Vein endothelial cell (primary cell): ENCODE results near the gene FAM3B. TPM values are rescaled to one million over a fixed set of nuclear protein-coding genes. Genes with fewer than 3 reads are reported as not detected.

Experiments
- total RNA-seq: library from RNA; depleted of rRNA; stranded (reverse); fragments of >200 nt; gene quantifications from 2 replicates; pipeline ENCODE4 v1.2.3, GENCODE V29; 2012

Gene FAM3B
- not detected in 2 replicates for total RNA-seq

GRCh38 chr21:41316200-41317062, at the start of gene FAM3B:
Gene FAM3B, plus strand, starts transcription at chr21:41316801. Its CDS starts 79 bp downstream, at chr21:41316880.

GRCh38 chr21:41361786-41362604, 45.4 kb downstream of the FAM3B start, which contains the start of gene MX2:
Gene MX2, plus strand, starts transcription at chr21:41362027. Its CDS starts 14,880 bp downstream, at chr21:41376907.

Other genes with a start within 250 kb of the FAM3B start
- gene BACE2, start 148.6 kb upstream of the FAM3B start, total RNA-seq = 438 and 446 TPM in 2 replicates
- gene MX2, start 45.2 kb downstream of the FAM3B start, total RNA-seq = 0.19 and 0.98 TPM in 2 replicates
- 3.3 and 4.7 TPM in 2 replicates for gene MX1, start 109.4 kb downstream of the FAM3B start, total RNA-seq
- gene TMPRSS2, start 191.4 kb downstream of the FAM3B start, total RNA-seq = not detected in 2 replicates